Measurements from ENCODE around the gene RIPK3. TPM values are rescaled to one million over a fixed set of nuclear protein-coding genes. Genes with fewer than 3 reads are reported as not detected.
"Not testable (repeated sequence)": the region's sequence is repeated elsewhere in the genome, so short reads cannot be mapped to it uniquely, and the experiment has no call there.

RIPK3 gene
- total RNA-seq = 10 to 100 TPM; 45.2 to 72.0 (median 64.0) TPM

- H3K27ac ChIP-seq = peak within 1 kb of the TSS; percentile 58 to 83 (median 78)
- peaks cover 0 to 26% (median 10%) of the 10 kb centered on the region in 4 donors for H3K4me1 ChIP-seq
- TF ChIP-seq CTCF (IDR thresholded peaks at IDR 0.05) = no peak
- peak; percentile 44 to 50 for TF ChIP-seq POLR2A (IDR thresholded peaks at IDR 0.05)
- DNase-seq = peak; percentile 84 to 93 (median 87)
- H3K4me3 ChIP-seq = peak within 1 kb of the TSS; percentile 66 to 75 (median 70)
- peaks cover 0 to 26% (median 0%) of the 10 kb centered on the region in 3 donors for H3K36me3 ChIP-seq
- no peaks in the 10 kb centered on the region for H3K9me3 ChIP-seq
- H3K27me3 ChIP-seq = peaks cover 0 to 9% of the 10 kb centered on the region in 2 donors
Measured at GRCh38 chr14:24339284-24340151, at the start of gene RIPK3. Gene RIPK3, minus strand, starts transcription at chr14:24339991. Its CDS starts 165 bp downstream, at chr14:24339826.

GRCh38 chr14:24389226-24389848 lies 49.5 kb upstream of the RIPK3 start:
- no peaks in the 10 kb centered on the region for H3K27me3 ChIP-seq
- no peak for DNase-seq
- TF ChIP-seq CTCF (IDR thresholded peaks at IDR 0.05) (no peak), POLR2A (IDR thresholded peaks at IDR 0.05) (no peak)
- no peak overlapping the region for H3K27ac ChIP-seq
- no peaks in the 10 kb centered on the region for H3K36me3 ChIP-seq
- no peaks in the 10 kb centered on the region for H3K4me1 ChIP-seq
- H3K4me3 ChIP-seq = no peak overlapping the region
- no peaks in the 10 kb centered on the region for H3K9me3 ChIP-seq

- no peaks in the 10 kb centered on the region for H3K4me1 ChIP-seq
- no peak overlapping the region for H3K4me3 ChIP-seq
- no peak overlapping the region for H3K27ac ChIP-seq
- TF ChIP-seq POLR2A (IDR thresholded peaks at IDR 0.05) (no peak), CTCF (IDR thresholded peaks at IDR 0.05) (no peak)
- peak in 1 of 3 donors; percentile 2 for DNase-seq
- no peaks in the 10 kb centered on the region for H3K27me3 ChIP-seq
- no peaks in the 10 kb centered on the region for H3K9me3 ChIP-seq
- no peaks in the 10 kb centered on the region for H3K36me3 ChIP-seq
Measured at GRCh38 chr14:24388474-24389179, 48.8 kb upstream of the RIPK3 start.

GRCh38 chr14:24387579-24387978 lies 47.8 kb upstream of the RIPK3 start:
- H3K4me3 ChIP-seq, H3K27ac ChIP-seq, H3K9me3 ChIP-seq: not testable (repeated sequence)

GRCh38 chr14:24387009-24387345 lies 47.2 kb upstream of the RIPK3 start:
- peak in 1 of 3 donors; percentile 39 for DNase-seq
- no peak for TF ChIP-seq POLR2A (IDR thresholded peaks at IDR 0.05)
- TF ChIP-seq CTCF (IDR thresholded peaks at IDR 0.05) = no peak
- H3K27ac ChIP-seq = no peak overlapping the region
- no peaks in the 10 kb centered on the region for H3K27me3 ChIP-seq
- H3K4me1 ChIP-seq = no peaks in the 10 kb centered on the region
- H3K36me3 ChIP-seq = no peaks in the 10 kb centered on the region
- no peaks in the 10 kb centered on the region for H3K9me3 ChIP-seq
- no peak overlapping the region for H3K4me3 ChIP-seq

More at GRCh38 chr14:24387579-24387978, 47.8 kb upstream of the RIPK3 start:
- H3K36me3 ChIP-seq, DNase-seq, H3K4me1 ChIP-seq, H3K27me3 ChIP-seq: not testable (repeated sequence)

All from Peyer's patch (tissue), 4 donors.